Pancreas (tissue), 10 donors: Measurements from ENCODE around the gene SYNE2. TPM values are rescaled to one million over a fixed set of nuclear protein-coding genes. Genes with fewer than 3 reads are reported as not detected.

Experiments
- ATAC-seq, 4 donors: fragments of 200-7000 bp; cut with Tn5 transposase; one replicate each; pipeline versions ENCODE4 v1.8.0 to v1.9.1; 2020; ENCODE audit warnings: mild to moderate bottlenecking in 4 of 4, moderate library complexity in 4 of 4
- DNase-seq, 6 donors: peaks; one replicate each; pipeline ENCODE4 v3.0.0-alpha.2; 2020
- FAIRE-seq: peaks from 2 replicates; lab custom pipeline; 2012; peaks lifted over from hg19 to GRCh38; lab: Jason Lieb, UNC
- H3K27ac ChIP-seq, 4 donors: fragments of 200-600 bp; sonication (generic); 1 replicate in 3 of 4; 2 replicates in 1 of 4; pipeline versions ENCODE4 v1.5.0 to v1.8.0; 2020
- H3K27me3 ChIP-seq, 4 donors: fragments of 200-600 bp; one replicate each; pipeline ENCODE4 v1.8.0; 2021
- H3K36me3 ChIP-seq, 3 donors: fragments of 200-600 bp; sonication (generic) in 1 of 3; one replicate each; pipeline versions ENCODE4 v1.5.0 to v1.8.0; 2020 to 2021
- H3K4me1 ChIP-seq, 3 donors: fragments of 200-600 bp; one replicate each; pipeline ENCODE4 v1.8.0; 2021
- H3K4me3 ChIP-seq, 4 donors: fragments of 200-600 bp; sonication (generic) in 2 of 4; one replicate each; pipeline versions ENCODE4 v1.5.0 to v1.8.0; 2020 to 2021
- H3K9me3 ChIP-seq, 4 donors: fragments of 200-600 bp; one replicate each; pipeline ENCODE4 v1.8.0; 2021
- WGBS, 2 donors: extraction: QIAGEN DNeasy Blood & Tissue Kit; methylation state at CpG; one replicate each; pipeline ENCODE4 v1.1.7; 2013; 5-methylcytosine and 5-hydroxymethylcytosine counted together
- intact Hi-C, 3 donors: fragments of 100-400 bp; cut with DNase I; formaldehyde crosslinking; loops; one replicate each; pipeline versions ENCODE4 v1.11.1 to v1.14.2; 2022
- polyA plus RNA-seq, 2 donors: library from polyadenylated mRNA; stranded (reverse); fragments of 200-250 nt; gene quantifications; one replicate each; pipeline ENCODE4 v1.2.3, GENCODE V29; 2013
- total RNA-seq, 6 donors: library from RNA; stranded (reverse); fragmentation: NEBNext Ultra II Directional in 4 of 6; extraction: Animal tissue kit (Norgen Biotek cat#: 25700) in 4 of 6; gene quantifications; one replicate each; pipeline versions ENCODE4 v1.2.1 to v1.2.4, GENCODE V29; 2021 to 2023
- TF ChIP-seq, protein P1 (sequence below), 4 donors: fragments of 200-600 bp; sonication (generic) in 3 of 4; IDR thresholded peaks; one replicate each; pipeline versions ENCODE4 v1.5.0 to v1.8.0; 2021; ENCODE audit warnings: antibody characterized with exemption in 4 of 4
- donor health status: healthy with polysubstance abuse.
- donor health status: DM: no; HTN: no; CAD: no; lungs with moderate emphysema.
- donor health status: DM: no; HTN: no; CAD: no.
- donor health status: control.
- donor health status: control.
- donor health status: Bipolar disorder and iron deficiency.
- donor health status: DM: yes; HTN: yes; CAD: no.
- donor health status: DM: no; HTN: no; CAD: no.
- donor health status: DM: no; HTN: no; CAD: no.
- donor health status: DM: yes; HTN: yes; CAD: no.

Gene SYNE2
- total and polyA plus RNA-seq, 8 donors = 45.2 to 103 (median 56.6) TPM

DNA sequence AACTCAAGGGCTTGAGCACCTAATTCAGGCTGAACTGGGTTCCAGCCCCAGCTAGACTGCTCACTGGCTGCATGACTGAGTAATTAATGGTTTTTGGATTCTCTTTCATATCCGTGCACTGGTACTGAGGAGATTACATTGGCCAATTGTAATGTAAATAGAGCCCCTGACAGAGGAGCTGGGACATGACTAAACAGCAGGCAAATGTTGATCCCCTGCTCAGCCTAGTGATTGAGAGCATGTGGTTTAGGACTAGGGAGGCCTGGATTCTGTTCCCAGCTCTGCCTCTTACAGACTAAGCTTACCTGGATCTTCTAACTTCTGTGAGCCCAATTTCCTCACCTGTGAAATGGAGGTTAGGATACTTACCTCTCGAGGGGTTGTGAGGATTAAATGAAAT is 237.1 kb downstream of the SYNE2 start:
- Histone ChIP-seq H3K27me3 (no peaks in the 10 kb centered on the region), H3K36me3 (no peaks in the 10 kb centered on the region), H3K4me1 (peaks cover 0 to 4% (median 0%) of the 10 kb centered on the region in 3 donors), H3K27ac (peak overlapping the region in 1 of 4 donors; percentile 21), H3K4me3 (no peak overlapping the region), H3K9me3 (no peaks in the 10 kb centered on the region)
- no peak for ATAC-seq
- intact Hi-C loops = no loop called here
- TF ChIP-seq, protein P1, sequence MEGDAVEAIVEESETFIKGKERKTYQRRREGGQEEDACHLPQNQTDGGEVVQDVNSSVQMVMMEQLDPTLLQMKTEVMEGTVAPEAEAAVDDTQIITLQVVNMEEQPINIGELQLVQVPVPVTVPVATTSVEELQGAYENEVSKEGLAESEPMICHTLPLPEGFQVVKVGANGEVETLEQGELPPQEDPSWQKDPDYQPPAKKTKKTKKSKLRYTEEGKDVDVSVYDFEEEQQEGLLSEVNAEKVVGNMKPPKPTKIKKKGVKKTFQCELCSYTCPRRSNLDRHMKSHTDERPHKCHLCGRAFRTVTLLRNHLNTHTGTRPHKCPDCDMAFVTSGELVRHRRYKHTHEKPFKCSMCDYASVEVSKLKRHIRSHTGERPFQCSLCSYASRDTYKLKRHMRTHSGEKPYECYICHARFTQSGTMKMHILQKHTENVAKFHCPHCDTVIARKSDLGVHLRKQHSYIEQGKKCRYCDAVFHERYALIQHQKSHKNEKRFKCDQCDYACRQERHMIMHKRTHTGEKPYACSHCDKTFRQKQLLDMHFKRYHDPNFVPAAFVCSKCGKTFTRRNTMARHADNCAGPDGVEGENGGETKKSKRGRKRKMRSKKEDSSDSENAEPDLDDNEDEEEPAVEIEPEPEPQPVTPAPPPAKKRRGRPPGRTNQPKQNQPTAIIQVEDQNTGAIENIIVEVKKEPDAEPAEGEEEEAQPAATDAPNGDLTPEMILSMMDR (IDR thresholded peaks at IDR 0.05) = no peak
- 72 to 73% methylated on average over 2 of the region's 2 CpGs for WGBS, 2 donors
- FAIRE-seq = no peak
- no peak for DNase-seq

DNA sequence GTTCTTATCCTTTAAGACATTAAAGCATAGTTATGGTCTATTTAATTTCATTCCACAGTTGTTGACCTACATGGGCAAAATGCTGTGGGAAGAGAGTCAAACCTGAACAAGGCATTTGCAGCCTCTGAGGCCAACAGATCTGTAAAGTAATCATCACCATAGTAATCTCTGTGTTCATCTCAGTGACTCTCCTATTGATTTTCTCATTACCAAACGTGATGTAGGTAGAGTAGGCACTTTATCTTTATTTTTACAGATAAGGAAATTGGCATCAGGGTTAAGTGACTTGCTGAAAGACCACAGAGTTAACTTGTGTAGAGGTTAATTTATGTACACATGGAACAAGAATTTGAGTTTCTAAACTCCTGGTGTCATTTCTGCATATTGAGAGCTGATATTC is 238.4 kb downstream of the SYNE2 start:
- ATAC-seq (peak; percentile 35 to 63 (median 45)), DNase-seq (no peak), FAIRE-seq (no peak)
- Histone ChIP-seq H3K36me3 (no peaks in the 10 kb centered on the region), H3K9me3 (no peaks in the 10 kb centered on the region), H3K27ac (peak overlapping the region in 2 of 4 donors; percentile 9 to 10), H3K4me1 (peaks cover 0 to 11% (median 0%) of the 10 kb centered on the region in 3 donors), H3K27me3 (no peaks in the 10 kb centered on the region), H3K4me3 (no peak overlapping the region)
- 12 to 21% methylated on average over 1 of the region's 1 CpG for WGBS, 2 donors
- TF ChIP-seq, protein P1 (IDR thresholded peaks at IDR 0.05) = no peak
- intact Hi-C loops = no loop called here

DNA sequence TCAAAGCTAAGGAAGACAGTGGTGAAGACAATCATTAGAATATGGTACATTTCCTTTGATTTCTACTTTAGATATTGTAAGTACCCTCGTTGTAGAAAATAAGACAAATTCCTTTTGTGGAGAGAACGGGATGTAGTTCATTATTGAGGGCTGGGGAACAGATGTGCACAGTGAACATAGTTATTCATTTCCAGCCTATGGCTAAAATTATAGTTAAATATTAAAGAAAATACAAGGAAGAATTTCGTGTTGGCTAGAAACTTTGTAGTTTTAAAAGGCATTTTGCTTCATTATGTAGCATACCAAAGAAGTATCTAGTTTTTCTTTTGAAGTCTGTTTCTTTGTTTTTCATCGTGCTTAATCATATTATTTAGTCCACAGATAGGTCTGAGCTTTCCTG is 239.5 kb downstream of the SYNE2 start:
- Histone ChIP-seq H3K27ac (peak overlapping the region in 2 of 4 donors; percentile 22 to 30), H3K9me3 (no peaks in the 10 kb centered on the region), H3K4me1 (peaks cover 0 to 11% (median 0%) of the 10 kb centered on the region in 3 donors), H3K27me3 (no peaks in the 10 kb centered on the region), H3K4me3 (no peak overlapping the region), H3K36me3 (no peaks in the 10 kb centered on the region)
- 47 to 55% methylated on average over 4 of the region's 4 CpGs for WGBS, 2 donors
- FAIRE-seq (no peak), ATAC-seq (peak; percentile 41 to 73 (median 53)), DNase-seq (no peak)
- intact Hi-C loops = no loop called here
- TF ChIP-seq, protein P1 (IDR thresholded peaks at IDR 0.05) = no peak

DNA sequence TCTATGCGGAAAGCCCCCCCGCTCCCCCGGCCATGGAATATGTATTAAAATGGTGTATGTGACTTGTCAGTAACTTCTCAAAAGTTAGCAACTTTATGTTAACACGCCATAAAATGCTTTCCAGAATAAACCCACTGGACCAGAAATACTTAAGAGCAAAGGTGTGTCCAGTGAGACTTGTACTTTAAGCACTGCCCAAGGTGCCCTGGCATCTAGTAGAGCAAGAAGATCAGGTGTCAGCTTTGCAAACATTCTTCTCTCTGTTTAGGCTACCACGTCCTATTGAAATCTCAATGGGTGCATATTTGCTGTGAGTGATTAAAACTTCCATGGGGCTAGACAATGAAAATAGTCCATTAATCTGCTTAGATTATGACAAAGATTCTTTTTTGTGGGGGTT is 240.1 kb downstream of the SYNE2 start:
- TF ChIP-seq, protein P1 (IDR thresholded peaks at IDR 0.05) = no peak
- intact Hi-C loops = no loop called here
- H3K36me3 ChIP-seq = no peaks in the 10 kb centered on the region
- DNase-seq (no peak), FAIRE-seq (no peak), ATAC-seq (peak in 1 of 4 donors; percentile 54)
- no peaks in the 10 kb centered on the region for H3K27me3 ChIP-seq
- WGBS, 2 donors = 54 to 55% methylated on average over 5 of the region's 5 CpGs
- no peaks in the 10 kb centered on the region for H3K9me3 ChIP-seq
- peaks cover 0 to 11% (median 0%) of the 10 kb centered on the region in 3 donors for H3K4me1 ChIP-seq
- peak overlapping the region in 3 of 4 donors; percentile 13 to 30 (median 22) for H3K27ac ChIP-seq
- no peak overlapping the region for H3K4me3 ChIP-seq

DNA sequence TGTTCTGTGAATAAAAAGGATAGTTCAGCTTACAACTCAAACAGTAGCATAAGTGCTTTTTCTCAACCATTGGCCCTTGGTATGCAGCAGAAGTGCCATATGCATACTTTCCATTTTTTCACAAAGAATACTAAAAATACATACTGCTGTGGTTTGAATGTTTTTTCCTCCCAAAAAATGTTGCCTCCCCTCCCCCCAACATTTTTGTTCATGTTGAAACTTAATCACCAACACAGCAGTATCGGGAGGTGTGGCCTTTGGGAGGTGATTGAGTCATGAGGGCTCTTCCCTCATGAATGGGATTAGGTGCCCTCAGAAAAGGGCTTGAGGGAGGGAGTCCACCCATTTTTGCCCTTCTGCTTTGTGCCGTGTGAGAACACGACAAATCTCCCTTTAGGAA is 242.8 kb downstream of the SYNE2 start:
- no peak for DNase-seq
- no peaks in the 10 kb centered on the region for H3K9me3 ChIP-seq
- 96 to 99% methylated on average over 3 of the region's 3 CpGs for WGBS, 2 donors
- H3K4me3 ChIP-seq = no peak overlapping the region
- no peak for FAIRE-seq
- no peak for ATAC-seq
- H3K36me3 ChIP-seq = peaks cover 0 to 5% (median 0%) of the 10 kb centered on the region in 3 donors
- H3K4me1 ChIP-seq = peaks cover 0 to 9% (median 0%) of the 10 kb centered on the region in 3 donors
- no peak overlapping the region for H3K27ac ChIP-seq
- no peaks in the 10 kb centered on the region for H3K27me3 ChIP-seq
- intact Hi-C loops = no loop called here
- TF ChIP-seq, protein P1 (IDR thresholded peaks at IDR 0.05) = no peak
